Non-pigmented ciliary epithelial cell (primary cell): ENCODE results near the gene PPP6R3.
"Not testable (repeated sequence)": the region's sequence is repeated elsewhere in the genome, so short reads cannot be mapped to it uniquely, and the experiment has no call there.

ENCODE experiments used
- DNase-seq: peaks from one replicate; pipeline ENCODE4 v3.0.0-alpha.2; 2010; ENCODE audit warnings: low read depth

Gene PPP6R3

GRCh38 chr11:68457216-68457897 lies 3.2 kb upstream of the PPP6R3 start:
- no peak for DNase-seq

- DNase-seq: no peak
Measured at GRCh38 chr11:68457898-68458249, 2.7 kb upstream of the PPP6R3 start.

- not testable (repeated sequence) for DNase-seq
Measured at GRCh38 chr11:68458340-68458739, 2.2 kb upstream of the PPP6R3 start.

GRCh38 chr11:68459886-68460740 lies 439 bp upstream of the PPP6R3 start:
- DNase-seq: peak; percentile 97

- DNase-seq: no peak
Measured at GRCh38 chr11:68461575-68461917, 994 bp downstream of the PPP6R3 start.

GRCh38 chr11:68463714-68464113 lies 3.2 kb downstream of the PPP6R3 start:
- no peak for DNase-seq

GRCh38 chr11:68467201-68467834 lies 6.8 kb downstream of the PPP6R3 start:
- DNase-seq: no peak

- DNase-seq: no peak
Measured at GRCh38 chr11:68468217-68468828, 7.8 kb downstream of the PPP6R3 start.

- no peak for DNase-seq
Measured at GRCh38 chr11:68469122-68469521, 8.6 kb downstream of the PPP6R3 start.

- DNase-seq: no peak
Measured at GRCh38 chr11:68469642-68470041, 9.1 kb downstream of the PPP6R3 start.

- no peak for DNase-seq
Measured at GRCh38 chr11:68470304-68470811, 9.8 kb downstream of the PPP6R3 start.

GRCh38 chr11:68471360-68472340 lies 11.1 kb downstream of the PPP6R3 start:
- peak; percentile 72 for DNase-seq

GRCh38 chr11:68472778-68473177 lies 12.2 kb downstream of the PPP6R3 start:
- DNase-seq: no peak

GRCh38 chr11:68473693-68474092 lies 13.1 kb downstream of the PPP6R3 start:
- no peak for DNase-seq

GRCh38 chr11:68475626-68476025 lies 15.1 kb downstream of the PPP6R3 start:
- DNase-seq: not testable (repeated sequence)

GRCh38 chr11:68479390-68479789 lies 18.8 kb downstream of the PPP6R3 start:
- no peak for DNase-seq

GRCh38 chr11:68480193-68480592 lies 19.6 kb downstream of the PPP6R3 start:
- no peak for DNase-seq

GRCh38 chr11:68480852-68481510 lies 20.4 kb downstream of the PPP6R3 start:
- no peak for DNase-seq

GRCh38 chr11:68481579-68482240 lies 21.2 kb downstream of the PPP6R3 start:
- DNase-seq: no peak

GRCh38 chr11:68488623-68489022 lies 28.1 kb downstream of the PPP6R3 start:
- DNase-seq: no peak
